SK-N-SH (cell line): ENCODE measurements around the gene PERM1. TPM values are rescaled to one million over a fixed set of nuclear protein-coding genes. Genes with fewer than 3 reads are reported as not detected.

Source experiments
- CTCF ChIA-PET: fragments of 300-600, 350-600 bp; formaldehyde crosslinking; extraction: SDS; loops from one replicate; lab custom pipeline; 2021; lab: Yijun Ruan, JAX
- POLR2A ChIA-PET: fragments of 350-600 bp; sonication (Branson Sonifier 250); formaldehyde crosslinking; extraction: SDS; loops from one replicate; lab custom pipeline; 2020; ENCODE audit warnings: antibody characterized with exemption, inconsistent platforms; lab: Yijun Ruan, JAX
- DNase-seq: peaks from one replicate; pipeline ENCODE4 v3.0.0; 2012
- H2AFZ ChIP-seq: fragments of 200-600 bp; sonication (generic); 2 replicates; pipeline ENCODE4 v1.8.1; 2016; ENCODE audit warnings: antibody characterized with exemption, mild to moderate bottlenecking, low read depth
- H3F3A ChIP-seq: fragments of 200-600 bp; sonication (generic); replicated peaks from 2 replicates; pipeline ENCODE3; 2016; ENCODE audit warnings: antibody characterized with exemption, mild to moderate bottlenecking; ENCODE audit not compliant: insufficient read depth
- H3K27ac ChIP-seq, 2 experiments: fragments of 200-500 bp in 1 of 2; fragments of 200-600 bp in 1 of 2; sonication (Bioruptor generic) in 1 of 2; sonication (generic), shearing (Covaris generic) in 1 of 2; 2 replicates each; pipeline versions ENCODE4 v1.5.1 to v1.6.1; 2014 to 2016; ENCODE audit warnings: low read depth in 2 of 2, inconsistent platforms in 1 of 2, low read length in 1 of 2, mild to moderate bottlenecking in 1 of 2, mixed read lengths in 1 of 2
- H3K27me3 ChIP-seq: fragments of 200-600 bp; sonication (generic), shearing (Covaris generic); 2 replicates; pipeline ENCODE4 v1.6.1; 2016; ENCODE audit warnings: mixed run types; ENCODE audit not compliant: insufficient read depth
- H3K36me3 ChIP-seq, 2 experiments: fragments of 200-500 bp in 1 of 2; fragments of 200-600 bp in 1 of 2; sonication (Bioruptor generic) in 1 of 2; sonication (generic) in 1 of 2; replicated peaks in 1 of 2; 2 replicates each; pipeline versions ENCODE3 to v1.5.1; 2014 to 2016; ENCODE audit warnings: low read length in 1 of 2, mild to moderate bottlenecking in 1 of 2; ENCODE audit not compliant: insufficient read depth in 2 of 2, control insufficient read depth in 1 of 2
- H3K4me1 ChIP-seq, 2 experiments: fragments of 200-500 bp in 1 of 2; fragments of 200-600 bp in 1 of 2; sonication (Bioruptor generic) in 1 of 2; sonication (generic), shearing (Covaris generic) in 1 of 2; 2 replicates each; pipeline versions ENCODE4 v1.5.1 to v1.6.1; 2014 to 2016; ENCODE audit warnings: low read depth in 1 of 2, low read length in 1 of 2, mixed run types in 1 of 2; ENCODE audit not compliant: insufficient read depth in 2 of 2, control insufficient read depth in 1 of 2
- H3K4me2 ChIP-seq: fragments of 200-600 bp; sonication (generic), shearing (Covaris generic); 2 replicates; pipeline ENCODE4 v1.6.1; 2017; ENCODE audit warnings: mixed run types
- H3K4me3 ChIP-seq, 2 experiments: fragments of 200-500 bp in 1 of 2; fragments of 200-600 bp in 1 of 2; sonication (Bioruptor generic) in 1 of 2; sonication (generic), shearing (Covaris generic) in 1 of 2; 2 replicates each; pipeline versions ENCODE4 v1.5.1 to v1.8.1; 2014 to 2016; ENCODE audit warnings: low read depth in 2 of 2, inconsistent platforms in 1 of 2, low read length in 1 of 2, mild to moderate bottlenecking in 1 of 2, mixed read lengths in 1 of 2, moderate library complexity in 1 of 2
- H3K79me2 ChIP-seq: fragments of 200-600 bp; sonication (generic); 2 replicates; pipeline ENCODE4 v1.8.1; 2017; ENCODE audit warnings: mild to moderate bottlenecking; ENCODE audit not compliant: insufficient read depth
- H3K9ac ChIP-seq: fragments of 200-600 bp; sonication (generic); 2 replicates; pipeline ENCODE4 v1.6.1; 2017; ENCODE audit warnings: mixed run types
- H3K9me2 ChIP-seq: fragments of 200-600 bp; sonication (generic); 2 replicates; pipeline ENCODE4 v1.6.1; 2017; ENCODE audit warnings: mixed run types
- H3K9me3 ChIP-seq: fragments of 200-600 bp; sonication (generic); 2 replicates; pipeline ENCODE4 v1.6.1; 2017; ENCODE audit warnings: mixed run types, mild to moderate bottlenecking, moderate library complexity
- H4K20me1 ChIP-seq: fragments of 200-600 bp; sonication (generic); 2 replicates; pipeline ENCODE4 v1.6.1; 2017; ENCODE audit warnings: mild to moderate bottlenecking, mixed run types; ENCODE audit not compliant: insufficient read depth
- CHD2 ChIP-seq: fragments of 150-350 bp; IDR thresholded peaks from 2 replicates; pipeline ENCODE4 v1.6.1; 2018; ENCODE audit warnings: low read length; ENCODE audit not compliant: partially characterized antibody
- FOXM1 ChIP-seq: IDR thresholded peaks from 2 replicates; pipeline ENCODE4 v1.4.0; 2012; ENCODE audit warnings: low read depth, mild to moderate bottlenecking
- GABPA ChIP-seq: IDR thresholded peaks from 2 replicates; pipeline ENCODE4 v1.4.0; 2012; ENCODE audit warnings: low read depth, mild to moderate bottlenecking
- GATA2 ChIP-seq: sonication (generic); formaldehyde crosslinking; IDR thresholded peaks from 2 replicates; pipeline ENCODE4 v1.5.0; 2020; ENCODE audit warnings: mild to moderate bottlenecking, missing genetic modification reagents
- MXI1 ChIP-seq: IDR thresholded peaks from 2 replicates; pipeline ENCODE4 v1.6.1; 2012; ENCODE audit warnings: mild to moderate bottlenecking, low read depth, low read length, improper control_type of control experiment
- NFIC ChIP-seq: IDR thresholded peaks from 2 replicates; pipeline ENCODE4 v1.4.0; 2012; ENCODE audit warnings: borderline replicate concordance
- NRF1 ChIP-seq: IDR thresholded peaks from 2 replicates; pipeline ENCODE4 v1.6.1; 2012; ENCODE audit warnings: low read depth, mild to moderate bottlenecking, low read length
- RFX5 ChIP-seq: IDR thresholded peaks from 2 replicates; pipeline ENCODE4 v1.6.1; 2012; ENCODE audit warnings: mild to moderate bottlenecking, improper control_type of control experiment, low read length
- SMC3 ChIP-seq: IDR thresholded peaks from 2 replicates; pipeline ENCODE4 v1.6.1; 2012; ENCODE audit warnings: low read depth, low read length, improper control_type of control experiment
- TAF1 ChIP-seq: IDR thresholded peaks from 2 replicates; pipeline ENCODE4 v1.6.1; 2012; ENCODE audit warnings: low read depth, mild to moderate bottlenecking, low read length, moderate library complexity, borderline replicate concordance
- TEAD4 ChIP-seq: IDR thresholded peaks from 2 replicates; pipeline ENCODE4 v1.4.0; 2012; ENCODE audit warnings: mild to moderate bottlenecking, borderline replicate concordance; ENCODE audit not compliant: insufficient read depth
- YY1 ChIP-seq: IDR thresholded peaks from 2 replicates; pipeline ENCODE4 v1.4.0; 2012; ENCODE audit warnings: low read depth, mild to moderate bottlenecking
- WGBS: methylation state at CpG from one replicate; pipeline ENCODE4 v1.1.6; 2017; ENCODE audit warnings: low lambda C conversion rate; 5-methylcytosine and 5-hydroxymethylcytosine counted together
- polyA plus RNA-seq, 3 experiments: library from polyadenylated mRNA; depleted of rRNA; stranded (reverse); fragments of >200 nt; gene quantifications; 2 replicates each; pipeline ENCODE4 v1.2.3, GENCODE V29; 2012
- TF ChIP-seq, protein P1 (sequence below): IDR thresholded peaks from 2 replicates; pipeline ENCODE4 v1.6.1; 2012; ENCODE audit warnings: mild to moderate bottlenecking, low read depth, low read length, moderate library complexity
- TF ChIP-seq, protein P2 (sequence below): fragments of 200-600 bp; sonication (generic); IDR thresholded peaks from 2 replicates; pipeline ENCODE4 v1.6.1; 2017; ENCODE audit warnings: antibody characterized with exemption, mild to moderate bottlenecking, moderate library complexity
- TF ChIP-seq, protein P3 (sequence below): IDR thresholded peaks from 2 replicates; pipeline ENCODE4 v1.4.0; 2012; ENCODE audit warnings: low read depth, borderline replicate concordance

The PERM1 gene
- polyA plus RNA-seq, 1 of the 3 experiments (the other 2 are of a cell fraction), result 0.25 TPM

DNA sequence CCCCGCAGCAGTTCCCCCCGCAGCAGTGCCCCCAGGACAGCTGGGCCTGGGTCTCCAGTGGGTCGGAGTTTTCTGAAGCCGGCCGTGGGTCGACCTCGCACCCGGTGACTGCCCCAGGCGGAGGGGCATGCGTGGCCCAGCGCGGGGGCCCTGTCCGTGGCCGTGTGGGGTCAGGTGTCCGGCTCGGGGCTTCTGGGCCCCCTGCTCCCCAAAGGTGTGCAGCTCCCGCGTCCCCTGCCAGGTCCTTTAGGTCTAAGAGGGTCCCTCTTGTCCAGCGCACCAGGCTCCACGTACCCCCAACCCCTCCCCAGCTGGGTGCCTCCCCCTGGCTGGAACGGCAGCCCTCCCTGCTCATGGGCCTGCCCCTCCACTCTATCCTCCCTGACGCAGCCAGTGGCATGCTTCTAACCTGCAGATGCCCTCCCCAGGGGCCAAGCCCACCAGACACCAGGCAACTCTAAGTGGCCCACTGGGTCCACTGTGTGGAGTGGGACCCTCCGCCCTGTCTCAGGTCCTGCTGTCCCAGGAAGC lies 23.9 kb upstream of the PERM1 start:
- ChIA-PET CTCF (interaction anchor here (1.0 to 5.8 kb wide), 9 partner anchors 9 to 59 kb away, joined by 3 to 44 read pairs (median 10); partner anchors contain the start of gene ISG15), POLR2A (interaction anchor here (1.1 to 1.6 kb wide), 3 partner anchors 12 to 54 kb away, joined by 3 to 5 read pairs (median 3); no protein-coding TSS in a partner anchor)
- Histone ChIP-seq H3K79me2 (no peaks in the 10 kb centered on the region), H3K9me3 (no peaks in the 10 kb centered on the region), H3K9me2 (no peaks in the 10 kb centered on the region), H3K9ac (no peak overlapping the region), H2AFZ (no peak overlapping the region), H4K20me1 (no peaks in the 10 kb centered on the region), H3F3A (no peaks in the 10 kb centered on the region), H3K36me3 (no peaks in the 10 kb centered on the region), H3K4me3 (no peak overlapping the region), H3K27ac (peak overlapping the region in 1 of 2 experiments; percentile 98; a peak in 2 of 4 replicates), H3K4me1 (peaks cover 0 to 39% of the 10 kb centered on the region in 2 experiments; a peak in 1 of 4 replicates), H3K4me2 (no peak overlapping the region), H3K27me3 (peaks cover 6% of the 10 kb centered on the region; the same call in 1 of the 2 replicates)
- 76% methylated on average over 5 of the region's 23 CpGs for WGBS
- DNase-seq, result no peak
- TF ChIP-seq FOXM1, result no peak
- TF ChIP-seq CHD2, result no peak
- no peak for TF ChIP-seq GABPA
- TF ChIP-seq GATA2, result no peak
- TF ChIP-seq MXI1, result no peak
- TF ChIP-seq, protein P1, sequence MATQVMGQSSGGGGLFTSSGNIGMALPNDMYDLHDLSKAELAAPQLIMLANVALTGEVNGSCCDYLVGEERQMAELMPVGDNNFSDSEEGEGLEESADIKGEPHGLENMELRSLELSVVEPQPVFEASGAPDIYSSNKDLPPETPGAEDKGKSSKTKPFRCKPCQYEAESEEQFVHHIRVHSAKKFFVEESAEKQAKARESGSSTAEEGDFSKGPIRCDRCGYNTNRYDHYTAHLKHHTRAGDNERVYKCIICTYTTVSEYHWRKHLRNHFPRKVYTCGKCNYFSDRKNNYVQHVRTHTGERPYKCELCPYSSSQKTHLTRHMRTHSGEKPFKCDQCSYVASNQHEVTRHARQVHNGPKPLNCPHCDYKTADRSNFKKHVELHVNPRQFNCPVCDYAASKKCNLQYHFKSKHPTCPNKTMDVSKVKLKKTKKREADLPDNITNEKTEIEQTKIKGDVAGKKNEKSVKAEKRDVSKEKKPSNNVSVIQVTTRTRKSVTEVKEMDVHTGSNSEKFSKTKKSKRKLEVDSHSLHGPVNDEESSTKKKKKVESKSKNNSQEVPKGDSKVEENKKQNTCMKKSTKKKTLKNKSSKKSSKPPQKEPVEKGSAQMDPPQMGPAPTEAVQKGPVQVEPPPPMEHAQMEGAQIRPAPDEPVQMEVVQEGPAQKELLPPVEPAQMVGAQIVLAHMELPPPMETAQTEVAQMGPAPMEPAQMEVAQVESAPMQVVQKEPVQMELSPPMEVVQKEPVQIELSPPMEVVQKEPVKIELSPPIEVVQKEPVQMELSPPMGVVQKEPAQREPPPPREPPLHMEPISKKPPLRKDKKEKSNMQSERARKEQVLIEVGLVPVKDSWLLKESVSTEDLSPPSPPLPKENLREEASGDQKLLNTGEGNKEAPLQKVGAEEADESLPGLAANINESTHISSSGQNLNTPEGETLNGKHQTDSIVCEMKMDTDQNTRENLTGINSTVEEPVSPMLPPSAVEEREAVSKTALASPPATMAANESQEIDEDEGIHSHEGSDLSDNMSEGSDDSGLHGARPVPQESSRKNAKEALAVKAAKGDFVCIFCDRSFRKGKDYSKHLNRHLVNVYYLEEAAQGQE, result no peak
- no peak for TF ChIP-seq TAF1
- TF ChIP-seq TEAD4, result no peak
- TF ChIP-seq, protein P2, sequence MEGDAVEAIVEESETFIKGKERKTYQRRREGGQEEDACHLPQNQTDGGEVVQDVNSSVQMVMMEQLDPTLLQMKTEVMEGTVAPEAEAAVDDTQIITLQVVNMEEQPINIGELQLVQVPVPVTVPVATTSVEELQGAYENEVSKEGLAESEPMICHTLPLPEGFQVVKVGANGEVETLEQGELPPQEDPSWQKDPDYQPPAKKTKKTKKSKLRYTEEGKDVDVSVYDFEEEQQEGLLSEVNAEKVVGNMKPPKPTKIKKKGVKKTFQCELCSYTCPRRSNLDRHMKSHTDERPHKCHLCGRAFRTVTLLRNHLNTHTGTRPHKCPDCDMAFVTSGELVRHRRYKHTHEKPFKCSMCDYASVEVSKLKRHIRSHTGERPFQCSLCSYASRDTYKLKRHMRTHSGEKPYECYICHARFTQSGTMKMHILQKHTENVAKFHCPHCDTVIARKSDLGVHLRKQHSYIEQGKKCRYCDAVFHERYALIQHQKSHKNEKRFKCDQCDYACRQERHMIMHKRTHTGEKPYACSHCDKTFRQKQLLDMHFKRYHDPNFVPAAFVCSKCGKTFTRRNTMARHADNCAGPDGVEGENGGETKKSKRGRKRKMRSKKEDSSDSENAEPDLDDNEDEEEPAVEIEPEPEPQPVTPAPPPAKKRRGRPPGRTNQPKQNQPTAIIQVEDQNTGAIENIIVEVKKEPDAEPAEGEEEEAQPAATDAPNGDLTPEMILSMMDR, result no peak
- no peak for TF ChIP-seq NRF1
- TF ChIP-seq RFX5, result no peak
- TF ChIP-seq NFIC, result no peak
- TF ChIP-seq, protein P3, sequence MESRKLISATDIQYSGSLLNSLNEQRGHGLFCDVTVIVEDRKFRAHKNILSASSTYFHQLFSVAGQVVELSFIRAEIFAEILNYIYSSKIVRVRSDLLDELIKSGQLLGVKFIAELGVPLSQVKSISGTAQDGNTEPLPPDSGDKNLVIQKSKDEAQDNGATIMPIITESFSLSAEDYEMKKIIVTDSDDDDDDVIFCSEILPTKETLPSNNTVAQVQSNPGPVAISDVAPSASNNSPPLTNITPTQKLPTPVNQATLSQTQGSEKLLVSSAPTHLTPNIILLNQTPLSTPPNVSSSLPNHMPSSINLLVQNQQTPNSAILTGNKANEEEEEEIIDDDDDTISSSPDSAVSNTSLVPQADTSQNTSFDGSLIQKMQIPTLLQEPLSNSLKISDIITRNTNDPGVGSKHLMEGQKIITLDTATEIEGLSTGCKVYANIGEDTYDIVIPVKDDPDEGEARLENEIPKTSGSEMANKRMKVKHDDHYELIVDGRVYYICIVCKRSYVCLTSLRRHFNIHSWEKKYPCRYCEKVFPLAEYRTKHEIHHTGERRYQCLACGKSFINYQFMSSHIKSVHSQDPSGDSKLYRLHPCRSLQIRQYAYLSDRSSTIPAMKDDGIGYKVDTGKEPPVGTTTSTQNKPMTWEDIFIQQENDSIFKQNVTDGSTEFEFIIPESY, result no peak
- no peak for TF ChIP-seq YY1
- no peak for TF ChIP-seq SMC3
